ENCODE measurements around the gene UBASH3A.
A peak's percentile ranks its signal among the peaks of the same experiment; 100 is the strongest.

Gene UBASH3A

DNA sequence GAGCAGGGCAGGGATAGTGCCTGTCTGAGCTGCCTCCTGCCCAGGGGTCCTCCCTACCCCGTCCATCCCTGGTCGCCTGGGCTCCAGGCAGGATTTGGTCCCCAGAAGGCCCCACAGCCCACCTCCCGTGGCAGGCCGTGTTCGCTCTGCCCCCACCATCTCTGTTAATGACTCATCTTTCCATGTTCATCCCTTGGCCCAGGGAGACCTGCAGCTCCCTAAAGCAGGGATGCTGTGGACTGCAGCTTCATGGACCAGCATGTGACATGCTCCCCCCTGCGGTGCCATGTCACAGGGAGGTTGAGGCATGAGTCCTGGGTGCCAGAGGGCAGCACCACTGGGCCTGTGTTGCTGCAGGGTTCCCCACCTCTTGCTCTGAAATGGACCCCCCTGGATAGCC lies 26.8 kb downstream of the UBASH3A start:
- no peak for DNase-seq (ENCODE audit: low spot score)

- no peak for DNase-seq (ENCODE audit: low spot score)
These were observed 27.5 kb downstream of the UBASH3A start for GRCh38 chr21:42431196-42431595.

- no peak for DNase-seq (ENCODE audit: low spot score)
These were observed 29.0 kb downstream of the UBASH3A start for GRCh38 chr21:42432695-42433094.

DNA sequence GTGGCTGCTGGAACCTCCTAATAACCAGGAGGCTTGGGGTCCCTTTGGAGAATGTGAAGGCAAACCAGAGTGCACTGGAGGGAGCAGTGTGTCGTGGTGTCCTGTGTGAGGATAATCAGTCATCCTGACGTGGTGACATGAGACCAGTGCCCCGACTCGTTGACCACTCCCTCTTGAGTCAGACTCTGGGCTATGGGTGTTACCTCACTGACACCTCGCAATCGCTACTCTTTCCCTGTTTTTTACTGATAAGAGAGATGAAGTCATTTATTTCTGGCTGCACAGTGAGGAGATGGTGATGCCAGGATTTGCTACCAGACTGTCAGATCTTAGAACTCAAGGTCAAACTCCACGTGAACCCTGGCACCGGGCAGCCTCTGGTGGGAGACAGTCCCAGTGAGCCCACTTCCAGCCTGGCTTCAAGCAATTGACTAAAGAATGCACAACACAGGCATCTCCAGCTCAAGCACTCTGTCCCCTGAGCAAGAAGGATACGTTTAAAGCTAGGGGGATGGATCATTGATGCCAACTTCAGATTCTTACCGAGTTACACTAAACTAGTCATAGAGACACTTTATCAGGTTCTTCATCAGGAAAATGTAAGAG lies 30.3 kb downstream of the UBASH3A start:
- no peak for DNase-seq (ENCODE audit: low spot score)

- DNase-seq (ENCODE audit: low spot score) = no peak
These were observed 31.2 kb downstream of the UBASH3A start for GRCh38 chr21:42434884-42435283.

- DNase-seq (ENCODE audit: low spot score) = no peak
These were observed 31.7 kb downstream of the UBASH3A start for GRCh38 chr21:42435401-42435800.

GRCh38 chr21:42435833-42436232 lies 32.1 kb downstream of the UBASH3A start:
- DNase-seq (ENCODE audit: low spot score) = no peak

DNA sequence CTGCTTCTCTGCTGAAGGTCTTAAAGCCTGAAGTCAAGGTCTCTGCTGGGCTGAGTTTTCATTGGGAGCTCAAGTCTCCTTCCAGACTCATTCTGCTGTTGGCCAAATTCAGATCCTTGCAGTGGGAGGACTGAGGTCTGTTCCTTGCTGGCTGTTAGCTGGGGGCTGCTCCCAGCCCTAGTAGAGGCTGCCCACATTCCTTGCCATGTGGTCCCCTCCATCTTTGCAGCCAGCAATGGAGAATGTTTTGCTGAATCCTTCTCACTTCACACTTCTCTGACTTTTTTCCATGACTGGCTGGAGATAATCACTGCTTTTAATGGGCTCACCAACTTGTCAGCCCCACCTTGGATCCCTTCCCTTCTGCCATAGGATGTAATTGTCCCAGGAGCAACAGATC lies 33.2 kb downstream of the UBASH3A start:
- no peak for DNase-seq (ENCODE audit: low spot score)

- DNase-seq (ENCODE audit: low spot score) = peak; percentile 61
These were observed 34.1 kb downstream of the UBASH3A start for GRCh38 chr21:42437786-42438185.

DNA sequence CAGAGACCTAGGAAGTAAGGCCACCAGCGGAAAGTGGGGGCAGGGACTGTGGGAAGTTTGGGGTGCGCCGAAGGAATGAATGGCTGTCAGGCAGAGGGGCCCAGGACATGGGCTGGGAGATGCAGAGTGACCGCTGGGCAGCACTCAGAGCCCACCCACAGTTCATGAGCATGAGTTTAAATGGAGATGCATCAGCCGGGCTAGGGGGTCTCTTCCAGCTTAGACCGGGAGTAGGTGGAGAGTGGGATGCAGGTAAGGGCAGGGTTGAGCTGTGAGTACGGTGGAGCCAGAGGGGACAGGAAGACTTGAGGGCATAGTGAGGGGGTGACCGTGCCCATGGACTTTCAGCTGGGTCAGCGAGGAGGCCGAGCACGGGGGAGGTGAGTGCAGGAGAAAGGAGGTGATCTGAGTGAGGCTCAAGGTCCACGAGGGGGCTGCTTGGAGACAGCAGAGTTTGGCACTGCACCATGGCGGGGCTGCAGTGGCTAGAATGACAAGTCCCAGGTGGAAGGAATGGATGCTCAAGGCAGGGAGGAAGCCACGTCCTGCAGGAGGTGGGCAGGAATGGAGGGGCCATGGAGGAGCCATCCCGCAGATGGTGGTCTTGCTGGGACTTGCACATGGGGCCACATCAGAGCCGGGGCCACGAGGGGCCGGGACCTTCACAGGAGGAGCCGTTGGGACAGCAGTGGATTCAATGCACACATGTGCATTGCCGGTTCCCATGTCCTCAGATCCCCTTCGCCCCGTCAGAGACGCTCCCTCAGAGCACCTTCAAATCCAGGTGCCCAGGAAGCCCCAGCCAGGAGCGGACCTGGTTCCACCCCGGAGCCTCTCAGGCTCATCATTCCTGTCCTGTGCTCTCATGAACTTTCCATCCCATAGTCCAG lies 34.9 kb downstream of the UBASH3A start:
- no peak for DNase-seq (ENCODE audit: low spot score)

DNA sequence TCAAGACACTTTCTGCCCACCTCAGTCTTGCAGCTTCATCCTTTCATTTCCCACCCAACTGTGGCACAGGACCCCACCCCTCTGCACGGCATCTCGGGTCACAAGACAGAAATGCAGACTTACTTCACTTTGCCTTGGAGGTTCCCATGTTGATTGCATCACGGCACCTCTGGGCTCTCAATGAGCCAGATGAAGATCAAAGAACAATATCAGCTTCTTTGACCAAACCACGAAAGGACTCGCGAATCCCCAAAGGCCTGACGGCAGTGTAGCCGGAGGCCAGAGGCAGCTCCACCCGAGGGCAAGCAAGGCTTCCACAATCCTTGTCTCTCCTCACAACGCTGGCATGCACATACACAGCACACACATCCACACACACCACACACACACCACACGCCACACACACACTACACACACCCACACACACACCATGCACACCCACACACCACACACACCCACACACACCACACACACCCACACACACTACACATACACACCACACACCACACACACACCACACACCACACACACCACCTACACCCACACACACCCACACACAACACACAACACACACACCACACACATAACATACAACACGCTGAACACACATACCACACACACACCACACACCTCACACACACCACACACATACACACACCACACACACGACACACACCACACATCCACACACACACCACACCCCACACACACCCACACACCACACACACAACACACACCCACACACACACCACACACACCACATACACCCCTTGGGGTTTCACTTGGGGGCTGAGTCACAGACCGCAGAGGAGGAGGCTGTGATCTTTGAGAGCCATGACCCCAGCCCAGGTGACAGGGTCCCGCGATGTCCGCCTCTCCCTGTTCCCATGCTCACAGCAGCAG lies 35.8 kb downstream of the UBASH3A start:
- DNase-seq (ENCODE audit: low spot score) = no peak

DNA sequence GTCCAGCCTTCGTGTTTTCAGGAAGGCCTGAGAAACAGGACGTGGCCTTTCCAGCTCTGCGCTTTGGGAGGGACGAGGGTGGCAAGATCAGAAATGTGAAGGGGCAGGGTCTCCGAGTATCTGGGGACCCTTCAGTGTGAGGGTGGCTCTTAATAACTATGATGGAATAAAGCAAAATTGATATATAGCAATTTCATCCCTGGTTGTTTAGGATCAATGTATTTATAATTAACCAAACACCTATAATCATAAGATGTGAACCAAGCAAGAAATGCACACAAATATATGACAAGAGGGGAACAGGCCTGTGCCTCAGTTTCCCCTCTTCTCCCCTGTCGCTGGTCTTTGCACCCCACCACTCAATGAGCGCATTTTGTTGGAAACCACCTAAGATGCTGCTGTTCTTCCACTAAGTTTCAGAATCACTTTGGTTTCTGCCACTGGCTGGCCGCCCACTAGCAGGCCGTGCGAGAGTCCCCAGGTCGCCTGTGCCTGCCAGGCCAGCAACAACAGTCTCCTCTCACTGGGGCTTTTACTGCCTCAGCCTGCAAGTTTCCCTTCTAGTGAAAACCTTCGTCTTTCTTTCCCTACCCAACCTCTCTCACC lies 36.6 kb downstream of the UBASH3A start:
- DNase-seq (ENCODE audit: low spot score) = no peak

DNA sequence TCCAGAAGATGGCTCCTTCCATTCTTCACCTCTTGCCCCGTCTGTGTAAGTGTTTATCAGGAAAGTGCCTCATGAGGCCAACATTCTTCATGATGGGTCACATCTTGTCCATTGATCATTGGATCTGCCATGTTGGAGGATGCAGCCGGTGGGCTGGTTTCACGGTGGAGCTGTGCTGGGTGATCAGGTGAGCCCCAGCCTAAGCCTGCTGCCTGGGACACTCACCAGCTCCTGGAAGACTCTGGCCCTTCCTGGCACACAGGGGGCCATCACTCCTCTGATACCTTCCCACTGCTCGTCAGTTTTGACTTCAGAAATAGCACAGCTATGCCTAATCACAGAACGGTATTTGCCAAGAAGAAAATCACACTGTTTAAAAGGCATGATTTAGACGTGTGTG lies 38.3 kb downstream of the UBASH3A start:
- DNase-seq (ENCODE audit: low spot score) = no peak

GRCh38 chr21:42443181-42443785 lies 39.6 kb downstream of the UBASH3A start:
- no peak for DNase-seq (ENCODE audit: low spot score)

DNA sequence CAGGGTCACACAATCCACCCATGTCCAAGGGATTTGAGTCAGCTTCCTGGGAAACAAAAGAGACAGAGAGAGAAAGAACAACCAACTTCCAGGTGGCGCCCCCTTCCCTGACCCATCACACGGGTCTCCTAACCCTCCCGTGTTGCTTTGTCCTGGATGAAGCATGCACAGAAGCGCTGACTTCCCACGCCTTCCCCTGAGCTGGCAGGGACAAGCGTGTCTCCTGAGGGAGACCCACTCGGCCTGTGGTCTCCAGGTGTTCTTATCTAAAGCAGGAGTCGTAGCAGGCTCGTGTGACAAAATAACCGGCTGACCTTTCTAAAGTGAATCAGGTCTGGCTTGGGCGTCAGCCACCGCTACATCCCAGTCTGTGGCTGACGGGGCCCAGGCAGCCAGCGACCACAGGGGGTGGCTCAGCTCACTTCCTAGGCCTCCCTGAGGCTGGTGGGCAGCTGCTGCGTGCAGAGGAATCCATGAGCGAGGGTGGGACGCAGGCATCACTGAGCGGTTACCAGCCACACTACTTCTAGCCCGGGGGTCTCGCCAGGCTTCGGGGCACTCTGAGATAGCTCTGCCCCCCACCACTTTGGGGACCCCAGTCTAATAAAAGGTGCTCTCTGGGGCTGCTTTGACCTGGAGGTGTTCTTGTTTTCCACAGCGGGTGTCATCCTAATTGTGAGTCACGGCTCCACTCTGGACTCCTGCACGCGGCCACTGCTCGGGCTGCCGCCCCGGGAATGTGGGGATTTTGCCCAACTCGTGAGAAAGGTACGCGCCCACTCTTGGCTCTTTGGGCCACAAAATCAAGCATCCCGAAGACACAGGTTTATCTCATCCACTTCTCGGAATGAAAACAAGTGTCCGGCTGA lies 40.4 kb downstream of the UBASH3A start:
- DNase-seq (ENCODE audit: low spot score) = no peak

GRCh38 chr21:42444745-42445059 lies 41.0 kb downstream of the UBASH3A start:
- DNase-seq (ENCODE audit: low spot score) = no peak

GRCh38 chr21:42445311-42445710 lies 41.6 kb downstream of the UBASH3A start:
- no peak for DNase-seq (ENCODE audit: low spot score)

DNA sequence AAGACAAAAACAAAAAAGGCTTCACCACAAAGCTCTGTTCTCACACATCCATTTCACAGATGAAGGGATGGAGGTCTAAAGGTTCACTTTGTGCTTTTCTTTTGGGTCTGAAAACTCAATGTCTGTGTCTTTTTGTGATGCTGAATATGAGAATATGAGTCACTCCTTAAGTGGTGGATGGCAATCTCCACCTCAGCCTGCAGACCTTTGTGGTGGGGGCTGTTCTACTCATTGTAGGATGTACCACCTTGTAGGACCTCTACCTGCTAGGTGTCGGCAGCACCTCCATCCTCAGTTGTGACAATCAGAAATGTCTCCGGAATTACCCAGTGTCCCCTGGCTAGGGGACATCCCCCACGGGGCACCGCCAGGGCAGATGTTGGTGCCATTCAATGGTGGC lies 42.8 kb downstream of the UBASH3A start:
- no peak for DNase-seq (ENCODE audit: low spot score)

- DNase-seq (ENCODE audit: low spot score) = no peak
These were observed 43.5 kb downstream of the UBASH3A start for GRCh38 chr21:42447182-42447581.

DNA sequence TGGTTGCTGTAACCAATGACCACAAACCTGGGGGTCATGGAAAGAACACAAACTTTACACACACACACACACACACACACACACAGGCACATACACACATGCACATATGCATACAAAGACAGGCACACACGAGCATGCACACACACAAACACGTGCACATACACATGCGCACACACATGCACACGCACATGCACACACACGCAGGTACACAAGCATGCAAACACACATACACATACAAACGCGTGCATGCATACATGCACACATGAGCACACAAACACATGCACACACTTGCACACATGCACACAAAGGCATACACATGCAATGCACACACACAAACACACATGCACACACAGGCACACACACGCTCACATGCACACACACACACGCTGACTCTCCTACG lies 44.0 kb downstream of the UBASH3A start:
- DNase-seq (ENCODE audit: low spot score) = no peak

DNA sequence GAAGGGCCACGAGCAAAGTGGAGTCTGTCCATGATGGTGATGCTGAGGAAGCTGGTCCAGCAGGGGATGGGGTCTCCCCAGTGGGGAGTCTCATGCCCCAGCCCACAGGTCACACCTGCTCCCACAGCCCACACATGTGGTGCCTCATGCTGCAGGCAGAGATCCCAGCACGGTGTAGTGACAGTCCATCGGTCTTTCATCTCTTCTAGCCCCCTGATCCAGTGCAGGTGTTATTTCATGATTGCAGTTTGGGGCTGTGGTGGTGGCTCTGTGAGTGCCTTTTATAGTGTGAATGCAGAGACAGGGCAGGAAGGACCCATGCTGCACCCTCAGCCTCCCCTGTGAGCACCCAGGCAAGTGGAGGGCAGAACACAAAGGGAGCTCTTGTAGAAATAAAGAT lies 45.0 kb downstream of the UBASH3A start:
- no peak for DNase-seq (ENCODE audit: low spot score)
